ENCODE data around the gene PARG.
"Not testable (repeated sequence)": the region's sequence is repeated elsewhere in the genome, so short reads cannot be mapped to it uniquely, and the experiment has no call there.

PARG gene

DNA sequence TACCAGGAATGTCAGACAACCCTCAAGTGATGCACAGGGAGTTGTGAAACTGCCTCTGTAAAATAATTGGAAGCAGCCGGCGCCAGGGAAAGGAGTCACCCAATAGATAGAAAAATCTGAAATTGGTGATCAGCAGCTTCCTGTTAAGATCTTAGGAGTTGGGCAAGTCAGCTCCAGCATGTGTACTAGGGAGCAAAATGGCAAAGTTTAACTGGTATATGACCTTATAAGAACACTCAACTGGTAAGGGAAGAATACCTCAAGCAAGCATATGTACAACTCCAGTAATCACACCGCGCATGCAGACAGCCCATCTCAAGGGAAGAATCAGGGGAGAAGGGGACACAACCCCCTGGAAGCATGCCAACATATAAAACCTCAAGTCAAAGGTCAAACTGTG lies 18.3 kb downstream of the PARG start:
- H3K36me3 ChIP-seq (ENCODE audit: insufficient read depth, low read length); H3K9me3 ChIP-seq (ENCODE audit: control insufficient read depth, insufficient read depth, low read length); H3K9ac ChIP-seq (ENCODE audit: low read depth, low read length); H3K4me1 ChIP-seq (ENCODE audit: insufficient read depth, low read length): not testable (repeated sequence)

DNA sequence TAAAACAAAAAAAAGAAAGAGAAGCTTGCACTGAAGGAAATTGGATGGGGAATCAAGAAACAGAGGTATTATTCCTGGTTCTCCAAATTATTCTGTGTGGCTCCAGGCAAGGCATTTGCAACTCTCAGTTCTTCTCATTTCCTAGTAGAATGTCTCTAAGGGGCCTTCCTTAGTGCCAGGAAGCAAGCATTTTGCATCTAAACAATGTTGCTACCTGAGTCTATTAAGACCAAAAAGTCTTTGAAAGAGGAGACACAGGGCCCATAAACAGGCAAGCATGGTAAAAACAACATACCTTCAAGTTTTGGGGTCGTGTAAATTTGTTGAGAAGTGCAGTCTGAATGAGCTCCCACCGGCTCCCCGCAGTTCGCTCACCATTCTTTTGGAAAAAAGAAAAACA lies 19.8 kb downstream of the PARG start:
- not testable (repeated sequence) for H3K36me3 ChIP-seq (ENCODE audit: insufficient read depth, low read length); H3K9me3 ChIP-seq (ENCODE audit: control insufficient read depth, insufficient read depth, low read length); H3K9ac ChIP-seq (ENCODE audit: low read depth, low read length); H3K4me1 ChIP-seq (ENCODE audit: insufficient read depth, low read length)

DNA sequence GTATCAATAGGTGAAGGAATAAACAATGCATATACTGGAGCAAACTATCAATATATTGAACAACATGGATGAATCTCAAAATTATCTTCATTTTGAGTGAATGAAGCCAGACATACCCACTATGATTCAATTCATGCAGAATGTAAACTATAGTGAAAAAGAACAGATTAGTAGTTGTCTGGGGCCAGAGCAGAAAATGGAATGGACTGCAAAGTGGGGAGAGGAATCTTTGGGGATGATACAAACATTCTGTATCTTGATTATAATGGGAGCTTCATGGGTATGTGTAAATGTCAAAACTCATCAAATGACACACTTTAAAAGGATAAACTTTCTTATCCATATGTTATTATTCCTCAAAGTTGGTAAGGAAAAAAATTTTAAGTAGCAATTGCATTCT lies 23.9 kb downstream of the PARG start:
- not testable (repeated sequence) for H3K4me1 ChIP-seq (ENCODE audit: insufficient read depth, low read length)

DNA sequence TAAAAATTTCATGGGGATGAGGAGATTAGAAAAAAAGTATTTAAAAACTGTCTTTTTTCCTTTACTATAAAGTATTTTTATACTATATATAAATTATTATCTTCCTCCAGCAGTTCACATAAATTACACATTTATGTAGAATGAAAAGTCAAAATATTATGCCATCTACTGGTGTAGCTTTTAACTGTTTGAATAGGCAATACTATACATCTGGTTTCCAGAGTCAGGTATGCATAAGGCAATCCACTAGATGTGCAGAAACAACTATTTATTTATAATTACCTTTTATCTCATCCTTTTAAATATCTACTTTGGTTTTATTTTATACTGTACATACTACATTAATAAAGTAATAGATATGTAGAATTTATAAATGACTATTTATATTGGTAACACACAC lies 25.4 kb downstream of the PARG start:
- not testable (repeated sequence) for H3K36me3 ChIP-seq (ENCODE audit: insufficient read depth, low read length)

More for the DNA sequence above, 23.9 kb downstream of the PARG start:
- not testable (repeated sequence) for H3K9ac ChIP-seq (ENCODE audit: low read depth, low read length); H3K9me3 ChIP-seq (ENCODE audit: control insufficient read depth, insufficient read depth, low read length); H3K36me3 ChIP-seq (ENCODE audit: insufficient read depth, low read length)

DNA sequence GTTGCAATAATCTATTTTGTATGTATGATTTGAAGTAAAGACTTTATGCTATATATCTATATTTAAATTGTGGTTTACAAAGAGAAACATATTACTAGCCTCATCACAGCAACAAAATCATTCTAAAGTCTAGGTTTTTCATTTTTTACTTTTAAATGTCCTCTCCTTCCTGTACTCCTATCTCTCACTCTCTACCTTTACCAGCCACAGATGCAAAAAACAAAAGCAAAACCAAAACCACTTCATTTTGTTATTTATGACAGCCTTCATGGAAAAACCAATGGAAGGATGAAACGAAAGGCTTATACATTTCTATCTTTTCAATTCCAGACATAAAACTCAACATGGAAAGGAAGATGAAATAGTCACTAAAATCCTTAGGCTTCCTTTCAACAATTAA lies 31.5 kb downstream of the PARG start:
- H3K9me3 ChIP-seq (ENCODE audit: control insufficient read depth, insufficient read depth, low read length); H3K9ac ChIP-seq (ENCODE audit: low read depth, low read length); H3K4me1 ChIP-seq (ENCODE audit: insufficient read depth, low read length); H3K36me3 ChIP-seq (ENCODE audit: insufficient read depth, low read length): not testable (repeated sequence)

More for the DNA sequence above, 25.4 kb downstream of the PARG start:
- not testable (repeated sequence) for H3K4me1 ChIP-seq (ENCODE audit: insufficient read depth, low read length); H3K9me3 ChIP-seq (ENCODE audit: control insufficient read depth, insufficient read depth, low read length); H3K9ac ChIP-seq (ENCODE audit: low read depth, low read length)

DNA sequence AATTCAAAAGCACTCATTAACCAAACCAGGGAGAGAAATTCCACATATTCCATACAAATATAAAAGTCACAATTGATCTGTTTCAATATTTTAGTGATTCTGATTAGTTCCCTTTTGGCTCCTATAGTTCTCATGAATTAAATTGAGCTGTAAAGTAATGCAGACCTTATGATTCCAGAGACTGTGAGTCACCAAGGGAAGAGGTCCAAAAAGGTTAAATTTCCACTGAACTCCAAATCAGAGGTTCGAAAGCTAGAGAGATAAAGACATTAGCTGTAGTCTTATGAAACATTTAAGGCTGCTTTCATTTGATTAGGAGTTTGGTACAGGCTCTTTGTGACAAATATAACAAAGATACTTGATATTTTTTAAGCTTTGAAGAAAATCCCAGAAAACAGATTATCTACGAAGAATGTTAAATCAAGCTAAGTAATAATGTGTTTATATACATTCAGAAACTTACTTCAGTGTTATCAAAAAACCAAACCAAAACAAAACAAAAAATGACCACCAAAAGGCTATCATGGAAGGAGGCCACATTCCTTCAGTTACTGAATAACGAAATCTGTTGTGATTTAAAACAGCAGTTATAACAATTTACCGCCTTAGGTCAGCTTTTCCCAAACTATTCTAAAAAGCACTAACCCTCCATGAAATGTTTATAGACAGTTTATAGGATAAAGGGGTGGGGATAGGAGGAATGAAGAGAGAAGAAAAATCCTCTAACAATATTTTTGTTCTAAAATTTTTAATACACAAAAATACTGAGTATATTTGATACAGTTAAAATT lies 33.3 kb downstream of the PARG start:
- H3K4me1 ChIP-seq (ENCODE audit: insufficient read depth, low read length); H3K9ac ChIP-seq (ENCODE audit: low read depth, low read length); H3K9me3 ChIP-seq (ENCODE audit: control insufficient read depth, insufficient read depth, low read length); H3K36me3 ChIP-seq (ENCODE audit: insufficient read depth, low read length): not testable (repeated sequence)

DNA sequence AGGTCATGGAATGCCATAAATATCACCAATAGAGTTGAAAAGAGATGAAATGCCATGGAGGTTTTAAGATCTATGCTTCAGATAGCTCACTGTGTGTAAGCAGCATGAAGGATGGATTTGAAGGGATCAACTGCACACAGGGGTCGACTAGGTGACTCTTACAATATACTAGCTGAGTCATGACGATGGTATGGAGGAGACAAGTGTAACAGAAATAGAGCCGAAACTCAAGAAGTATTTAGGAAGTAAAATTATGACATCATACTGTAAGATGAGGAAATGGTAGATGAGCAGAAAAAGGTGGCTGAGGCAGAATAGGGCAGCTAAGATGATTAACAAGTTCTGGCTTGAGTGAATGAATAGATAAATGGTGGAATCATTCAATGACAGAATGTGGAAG lies 38.0 kb downstream of the PARG start:
- H3K9ac ChIP-seq (ENCODE audit: low read depth, low read length); H3K9me3 ChIP-seq (ENCODE audit: control insufficient read depth, insufficient read depth, low read length); H3K36me3 ChIP-seq (ENCODE audit: insufficient read depth, low read length); H3K4me1 ChIP-seq (ENCODE audit: insufficient read depth, low read length): not testable (repeated sequence)

DNA sequence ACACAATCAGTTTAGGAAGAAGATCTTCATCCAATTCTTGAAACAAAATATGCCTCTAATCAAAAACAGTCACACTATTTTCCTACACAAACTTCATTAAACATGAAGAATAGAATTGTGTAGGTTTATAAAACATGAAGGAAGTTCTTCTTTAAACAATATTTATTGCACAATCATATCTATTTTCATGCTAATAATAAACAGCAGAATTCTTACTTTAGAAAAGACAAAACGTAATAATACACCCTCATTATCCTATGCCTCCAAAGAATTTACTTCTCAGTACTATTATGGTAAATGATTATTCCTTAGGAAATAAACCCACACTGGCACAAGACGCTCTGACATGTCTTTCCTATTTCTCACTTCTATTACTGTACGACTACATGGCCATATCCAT lies 41.4 kb downstream of the PARG start:
- not testable (repeated sequence) for H3K9ac ChIP-seq (ENCODE audit: low read depth, low read length); H3K36me3 ChIP-seq (ENCODE audit: insufficient read depth, low read length); H3K9me3 ChIP-seq (ENCODE audit: control insufficient read depth, insufficient read depth, low read length); H3K4me1 ChIP-seq (ENCODE audit: insufficient read depth, low read length)

DNA sequence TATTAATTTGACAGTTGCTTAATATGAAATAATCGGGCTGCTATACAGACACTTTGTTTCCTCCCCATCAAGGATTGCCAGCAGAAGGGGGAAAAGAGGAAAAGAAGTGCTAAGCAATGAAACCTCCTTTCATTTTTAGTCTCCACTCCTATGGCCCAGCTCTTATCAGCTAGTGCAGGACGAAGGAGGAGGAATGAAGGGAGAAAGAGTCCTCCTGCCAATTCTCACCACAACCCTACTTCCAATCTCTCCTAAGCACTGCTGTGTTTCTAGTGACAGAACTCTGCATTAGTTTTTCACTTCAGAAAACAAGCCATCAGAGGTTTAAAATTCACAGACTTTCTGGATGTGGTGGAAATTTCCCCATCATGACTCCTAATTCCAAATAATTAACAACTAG lies 41.8 kb downstream of the PARG start:
- H3K9ac ChIP-seq (ENCODE audit: low read depth, low read length); H3K4me1 ChIP-seq (ENCODE audit: insufficient read depth, low read length); H3K36me3 ChIP-seq (ENCODE audit: insufficient read depth, low read length); H3K9me3 ChIP-seq (ENCODE audit: control insufficient read depth, insufficient read depth, low read length): not testable (repeated sequence)

DNA sequence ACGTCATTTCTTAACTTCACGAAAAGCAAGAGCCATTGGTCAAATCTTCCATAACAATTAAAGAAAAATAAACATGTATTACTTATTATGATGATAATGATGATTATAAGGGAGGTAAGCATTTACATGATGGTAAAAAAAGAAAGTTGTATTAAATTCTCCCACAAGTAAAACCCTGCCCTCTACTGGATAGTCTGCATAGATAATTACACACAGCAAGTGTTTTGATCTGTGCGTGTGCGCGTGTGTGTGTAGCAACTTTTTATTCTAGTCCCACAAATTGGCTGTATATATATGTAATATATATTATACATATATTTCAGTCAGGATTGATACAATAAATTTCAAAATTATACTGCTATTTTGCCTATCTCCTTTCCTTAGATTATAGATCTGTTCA lies 51.8 kb downstream of the PARG start:
- H3K36me3 ChIP-seq (ENCODE audit: insufficient read depth, low read length): not testable (repeated sequence)

DNA sequence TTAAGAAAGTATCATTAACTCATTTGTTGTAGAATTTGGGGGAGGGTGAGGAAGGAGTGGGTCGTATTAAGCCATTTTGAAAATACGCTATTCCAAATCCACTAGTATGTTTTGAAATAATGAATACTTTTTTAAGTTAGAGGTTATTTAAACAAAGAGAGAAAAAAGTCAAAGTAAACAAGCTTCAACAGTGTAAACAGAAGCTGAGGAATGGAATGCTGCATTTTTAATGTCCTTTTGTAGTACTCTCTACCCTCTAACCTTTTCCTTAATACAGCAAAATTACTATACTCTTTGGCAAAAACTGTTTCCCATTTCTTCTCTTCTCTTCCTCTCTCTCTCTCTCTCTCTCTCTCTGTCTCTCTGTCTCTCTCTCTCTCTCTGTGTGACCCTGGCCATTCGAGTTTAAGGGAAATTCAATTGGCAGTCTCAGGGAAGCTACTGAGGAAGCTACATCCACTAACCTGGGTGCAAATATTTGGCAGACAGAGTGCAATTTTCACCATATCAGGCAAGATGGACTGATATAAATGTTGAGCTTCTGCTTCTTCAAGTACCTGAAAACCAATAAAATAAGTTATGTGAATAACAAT lies 57.0 kb downstream of the PARG start:
- H3K9ac ChIP-seq (ENCODE audit: low read depth, low read length); H3K4me1 ChIP-seq (ENCODE audit: insufficient read depth, low read length); H3K36me3 ChIP-seq (ENCODE audit: insufficient read depth, low read length); H3K9me3 ChIP-seq (ENCODE audit: control insufficient read depth, insufficient read depth, low read length): not testable (repeated sequence)

More for the DNA sequence above, 51.8 kb downstream of the PARG start:
- not testable (repeated sequence) for H3K9ac ChIP-seq (ENCODE audit: low read depth, low read length); H3K4me1 ChIP-seq (ENCODE audit: insufficient read depth, low read length); H3K9me3 ChIP-seq (ENCODE audit: control insufficient read depth, insufficient read depth, low read length)

DNA sequence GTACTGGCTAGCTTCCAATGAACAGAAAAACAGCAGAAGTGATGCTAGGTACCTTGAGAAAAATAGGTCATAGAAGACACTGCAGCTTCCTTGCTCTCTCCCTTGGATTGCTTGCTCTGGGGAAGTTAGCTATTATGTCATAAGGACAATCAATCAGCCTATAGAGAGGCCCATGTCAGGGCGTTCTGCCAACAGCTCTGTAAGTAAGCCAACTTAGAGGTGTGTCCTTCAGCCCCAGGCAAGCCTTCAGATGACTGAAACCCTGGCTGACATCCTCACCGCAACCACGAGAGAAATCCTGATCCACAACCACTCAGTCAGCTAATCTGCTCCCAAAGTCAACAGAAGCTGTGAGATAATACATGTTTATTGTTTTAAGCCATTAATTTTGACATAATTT lies 58.0 kb downstream of the PARG start:
- H3K4me1 ChIP-seq (ENCODE audit: insufficient read depth, low read length); H3K9me3 ChIP-seq (ENCODE audit: control insufficient read depth, insufficient read depth, low read length); H3K36me3 ChIP-seq (ENCODE audit: insufficient read depth, low read length); H3K9ac ChIP-seq (ENCODE audit: low read depth, low read length): not testable (repeated sequence)

DNA sequence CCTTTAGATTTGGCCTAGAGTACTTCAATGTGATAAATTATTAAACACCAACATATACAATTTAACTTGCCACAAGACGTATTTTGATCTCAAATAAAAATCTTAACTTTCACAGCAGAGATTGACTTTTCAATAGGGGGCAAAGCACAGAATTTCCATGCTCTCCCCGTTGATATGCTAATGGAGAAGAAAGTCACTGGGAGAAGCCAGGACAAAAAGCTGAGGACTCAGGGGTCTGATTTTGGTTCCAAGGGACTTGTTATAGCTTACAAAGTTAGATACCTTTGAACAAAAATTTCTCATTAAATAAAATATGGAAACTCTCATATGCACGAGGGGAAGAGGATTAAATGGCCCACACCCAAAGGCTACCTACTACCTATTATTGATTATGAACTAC lies 59.5 kb downstream of the PARG start:
- not testable (repeated sequence) for H3K4me1 ChIP-seq (ENCODE audit: insufficient read depth, low read length); H3K36me3 ChIP-seq (ENCODE audit: insufficient read depth, low read length); H3K9me3 ChIP-seq (ENCODE audit: control insufficient read depth, insufficient read depth, low read length); H3K9ac ChIP-seq (ENCODE audit: low read depth, low read length)

DNA sequence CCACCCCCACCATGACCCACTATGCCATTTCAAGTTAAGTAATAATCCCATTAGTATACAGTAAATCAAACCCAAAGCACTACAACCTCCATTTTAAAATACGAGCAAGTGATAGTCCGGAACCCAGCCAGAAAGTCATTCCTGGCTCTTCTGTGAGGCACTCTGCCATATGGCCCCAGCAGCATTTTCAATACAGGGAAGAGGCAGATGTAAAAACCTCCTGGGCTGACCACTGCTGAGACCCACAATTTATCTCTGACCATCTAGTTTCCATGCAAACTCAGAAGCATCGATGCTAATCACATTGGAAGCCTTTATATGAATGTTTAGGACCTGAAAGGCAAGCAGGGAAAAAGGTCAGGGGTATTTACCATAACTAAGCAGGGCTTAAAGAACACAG lies 69.1 kb downstream of the PARG start:
- not testable (repeated sequence) for H3K9me3 ChIP-seq (ENCODE audit: control insufficient read depth, insufficient read depth, low read length); H3K4me1 ChIP-seq (ENCODE audit: insufficient read depth, low read length)

DNA sequence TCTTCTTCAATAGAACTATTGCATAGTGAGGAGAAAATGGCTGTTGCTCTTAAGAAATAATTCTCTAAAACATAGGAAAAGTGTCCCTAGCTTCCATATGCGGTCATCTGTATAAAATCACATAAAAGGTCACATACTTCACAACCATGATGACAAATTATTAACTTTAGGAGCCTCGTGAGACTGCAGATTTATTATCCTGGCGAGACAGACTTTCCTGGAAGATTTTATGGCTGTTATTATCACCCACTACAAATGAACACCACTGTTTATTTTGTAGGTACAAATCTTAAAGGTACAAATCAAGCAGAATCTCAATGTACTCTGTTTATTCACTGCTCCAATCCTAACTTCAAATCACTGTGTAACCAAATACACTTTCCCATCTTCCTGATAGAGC lies 70.4 kb downstream of the PARG start:
- not testable (repeated sequence) for H3K36me3 ChIP-seq (ENCODE audit: insufficient read depth, low read length); H3K9ac ChIP-seq (ENCODE audit: low read depth, low read length); H3K9me3 ChIP-seq (ENCODE audit: control insufficient read depth, insufficient read depth, low read length); H3K4me1 ChIP-seq (ENCODE audit: insufficient read depth, low read length)

More for the DNA sequence above, 69.1 kb downstream of the PARG start:
- not testable (repeated sequence) for H3K9ac ChIP-seq (ENCODE audit: low read depth, low read length); H3K36me3 ChIP-seq (ENCODE audit: insufficient read depth, low read length)

DNA sequence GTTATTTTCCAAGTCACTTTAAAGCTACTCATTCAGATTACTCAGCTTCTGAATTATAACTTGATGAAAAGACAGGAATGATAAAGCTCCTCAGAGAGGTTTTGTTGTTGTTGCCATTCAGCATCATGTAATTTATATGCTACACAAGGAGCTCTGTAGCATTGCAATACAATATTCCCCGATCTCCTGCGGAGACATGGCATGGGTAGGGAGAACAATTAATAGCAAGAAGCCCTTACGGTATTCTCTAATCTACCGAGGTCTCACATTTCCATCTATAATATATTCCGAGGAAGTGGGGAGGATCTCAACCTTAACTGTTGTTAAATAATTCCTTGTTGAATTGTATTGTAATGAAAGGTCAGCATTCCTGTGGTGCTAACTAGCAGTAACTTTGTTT lies 81.9 kb downstream of the PARG start:
- H3K36me3 ChIP-seq (ENCODE audit: insufficient read depth, low read length); H3K9me3 ChIP-seq (ENCODE audit: control insufficient read depth, insufficient read depth, low read length); H3K9ac ChIP-seq (ENCODE audit: low read depth, low read length); H3K4me1 ChIP-seq (ENCODE audit: insufficient read depth, low read length): not testable (repeated sequence)
